IPS-11a (cell line): ENCODE results near the gene MRPS18A.

Source experiments
- H3K4me3 ChIP-seq: one replicate; pipeline ENCODE4 v1.5.1; 2013; ENCODE audit warnings: low read depth, low read length, control low read depth

Gene MRPS18A

GRCh38 chr6:43687437-43688347 is at the start of gene MRPS18A:
Gene MRPS18A, minus strand, starts transcription at chr6:43687791. Its CDS starts 12 bp downstream, at chr6:43687779.
- H3K4me3 ChIP-seq: peak within 1 kb of the TSS; percentile 83

- H3K4me3 ChIP-seq: no peak overlapping the region
Measured at GRCh38 chr6:43736844-43737243, 49.3 kb upstream of the MRPS18A start.

GRCh38 chr6:43736211-43736786 is 48.7 kb upstream of the MRPS18A start:
- no peak overlapping the region for H3K4me3 ChIP-seq

- H3K4me3 ChIP-seq: no peak overlapping the region
Measured at GRCh38 chr6:43735642-43736199, 48.1 kb upstream of the MRPS18A start.

GRCh38 chr6:43734294-43734665 is 46.7 kb upstream of the MRPS18A start:
- H3K4me3 ChIP-seq: no peak overlapping the region

GRCh38 chr6:43733471-43734293 is 46.1 kb upstream of the MRPS18A start:
- no peak overlapping the region for H3K4me3 ChIP-seq

- no peak overlapping the region for H3K4me3 ChIP-seq
Measured at GRCh38 chr6:43730634-43731033, 43.0 kb upstream of the MRPS18A start.

- H3K4me3 ChIP-seq: no peak overlapping the region
Measured at GRCh38 chr6:43729537-43729936, 41.9 kb upstream of the MRPS18A start.

GRCh38 chr6:43728586-43728985 is 41.0 kb upstream of the MRPS18A start:
- no peak overlapping the region for H3K4me3 ChIP-seq

GRCh38 chr6:43727634-43728033 is 40.0 kb upstream of the MRPS18A start:
- no peak overlapping the region for H3K4me3 ChIP-seq

- H3K4me3 ChIP-seq: no peak overlapping the region
Measured at GRCh38 chr6:43725643-43726580, 38.3 kb upstream of the MRPS18A start.

GRCh38 chr6:43724914-43725642 is 37.5 kb upstream of the MRPS18A start:
- H3K4me3 ChIP-seq: no peak overlapping the region

- no peak overlapping the region for H3K4me3 ChIP-seq
Measured at GRCh38 chr6:43724354-43724753, 36.8 kb upstream of the MRPS18A start.

- H3K4me3 ChIP-seq: no peak overlapping the region
Measured at GRCh38 chr6:43723737-43724295, 36.2 kb upstream of the MRPS18A start.

- H3K4me3 ChIP-seq: no peak overlapping the region
Measured at GRCh38 chr6:43722920-43723545, 35.4 kb upstream of the MRPS18A start.

GRCh38 chr6:43720999-43721398 is 33.4 kb upstream of the MRPS18A start:
- H3K4me3 ChIP-seq: no peak overlapping the region

- no peak overlapping the region for H3K4me3 ChIP-seq
Measured at GRCh38 chr6:43719511-43719910, 31.9 kb upstream of the MRPS18A start.

GRCh38 chr6:43718387-43719105 is 31.0 kb upstream of the MRPS18A start:
- no peak overlapping the region for H3K4me3 ChIP-seq
